Stimulated activated CD4-positive, alpha-beta T cell treated with anti-CD3 and anti-CD28 coated beads, Interleukin-12 subunit alpha, Interleukin-12 subunit beta, amount 100 ng/mL, for 48 hours (primary cell): ENCODE results near the gene TEX47.

Experiments
- DNase-seq, 3 donors: peaks; one replicate each; pipeline ENCODE4 v3.0.0-alpha.2; 2020; ENCODE audit warnings: low read depth in 2 of 3, low spot score in 1 of 3

Gene TEX47

GRCh38 chr7:88795553-88795952 is at the start of gene TEX47:
Gene TEX47 (minus strand): TSS chr7:88795737. CDS start chr7:88794942, 795 bp downstream.
- no peak for DNase-seq

GRCh38 chr7:88845091-88845490 is 49.6 kb upstream of the TEX47 start:
- no peak for DNase-seq

- DNase-seq: no peak
Observed at GRCh38 chr7:88842201-88842600, 46.7 kb upstream of the TEX47 start.

- no peak for DNase-seq
Observed at GRCh38 chr7:88835147-88835728, 39.7 kb upstream of the TEX47 start.

GRCh38 chr7:88826222-88826621 is 30.7 kb upstream of the TEX47 start:
- no peak for DNase-seq

GRCh38 chr7:88818552-88818951 is 23.0 kb upstream of the TEX47 start:
- no peak for DNase-seq

- DNase-seq: no peak
Observed at GRCh38 chr7:88806280-88807037, 10.9 kb upstream of the TEX47 start.

GRCh38 chr7:88801046-88801445 is 5.5 kb upstream of the TEX47 start:
- no peak for DNase-seq

- no peak for DNase-seq
Observed at GRCh38 chr7:88792361-88792760, 3.2 kb downstream of the TEX47 start.

GRCh38 chr7:88791891-88792290 is 3.6 kb downstream of the TEX47 start:
- no peak for DNase-seq

GRCh38 chr7:88789480-88790064 is 6.0 kb downstream of the TEX47 start:
- DNase-seq: no peak

- no peak for DNase-seq
Observed at GRCh38 chr7:88787777-88788176, 7.8 kb downstream of the TEX47 start.

- no peak for DNase-seq
Observed at GRCh38 chr7:88775838-88776237, 19.7 kb downstream of the TEX47 start.

GRCh38 chr7:88772776-88773175 is 22.8 kb downstream of the TEX47 start:
- no peak for DNase-seq

- no peak for DNase-seq
Observed at GRCh38 chr7:88771417-88771816, 24.1 kb downstream of the TEX47 start.

GRCh38 chr7:88761779-88762178 is 33.8 kb downstream of the TEX47 start:
- no peak for DNase-seq

- no peak for DNase-seq
Observed at GRCh38 chr7:88760136-88760515, 35.4 kb downstream of the TEX47 start.

GRCh38 chr7:88759230-88760135 is 36.1 kb downstream of the TEX47 start, which contains the start of gene ZNF804B:
Gene ZNF804B (plus strand): TSS chr7:88759700. CDS start chr7:88759977, 277 bp downstream.
- no peak for DNase-seq

GRCh38 chr7:88758381-88759229 is 36.9 kb downstream of the TEX47 start:
- no peak for DNase-seq

- DNase-seq: no peak
Observed at GRCh38 chr7:88757371-88757770, 38.2 kb downstream of the TEX47 start.
